NCI-H446 treated with DMSO at 0.1 percent for 48 hours (cell line): ENCODE results near the gene FAM219A.
"Not testable (repeated sequence)": the region's sequence is repeated elsewhere in the genome, so short reads cannot be mapped to it uniquely, and the experiment has no call there.

Experiments
- DNase-seq: peaks from one replicate; lab custom pipeline; 2025; lab: John Stamatoyannopoulos, UW

FAM219A gene

DNA sequence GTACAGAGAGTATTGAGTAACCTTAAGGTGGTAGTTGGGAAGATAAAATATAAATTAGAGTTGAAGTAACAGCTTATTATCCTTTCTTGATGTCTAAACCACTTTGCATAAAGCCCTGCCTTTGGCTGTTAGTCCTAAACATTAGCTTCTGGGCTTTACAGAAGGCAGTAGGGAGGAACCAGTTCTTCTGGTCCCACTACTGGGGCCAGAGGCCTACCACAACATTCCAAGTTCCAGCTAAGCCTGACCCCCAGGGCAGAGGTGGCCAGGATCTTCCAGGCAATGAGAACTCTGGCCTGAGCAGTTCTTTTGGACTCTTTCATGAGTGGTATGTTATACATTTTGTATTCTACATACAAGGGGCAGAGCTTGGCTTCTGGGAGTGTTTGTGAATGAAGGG is 26.3 kb upstream of the FAM219A start:
- DNase-seq = no peak

DNA sequence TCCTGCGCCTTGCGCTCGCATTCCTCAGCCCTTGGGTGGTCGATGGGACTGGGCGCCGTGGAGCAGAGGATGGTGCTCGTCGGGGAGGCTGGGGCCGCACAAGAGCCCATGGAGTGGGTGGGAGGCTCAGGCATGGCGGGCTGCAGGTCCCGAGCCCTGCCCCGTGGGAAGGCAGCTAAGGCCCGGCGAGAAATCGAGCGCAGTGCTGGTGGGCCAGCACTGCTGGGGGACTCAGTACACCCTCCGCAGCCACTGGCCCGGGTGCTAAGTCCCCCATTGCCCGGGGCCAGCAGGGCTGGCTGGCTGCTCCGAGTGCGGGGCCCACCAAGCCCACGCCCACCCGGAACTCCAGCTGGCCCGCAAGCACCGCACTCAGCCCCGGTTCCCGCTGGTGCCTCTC is 24.4 kb upstream of the FAM219A start:
- not testable (repeated sequence) for DNase-seq

DNA sequence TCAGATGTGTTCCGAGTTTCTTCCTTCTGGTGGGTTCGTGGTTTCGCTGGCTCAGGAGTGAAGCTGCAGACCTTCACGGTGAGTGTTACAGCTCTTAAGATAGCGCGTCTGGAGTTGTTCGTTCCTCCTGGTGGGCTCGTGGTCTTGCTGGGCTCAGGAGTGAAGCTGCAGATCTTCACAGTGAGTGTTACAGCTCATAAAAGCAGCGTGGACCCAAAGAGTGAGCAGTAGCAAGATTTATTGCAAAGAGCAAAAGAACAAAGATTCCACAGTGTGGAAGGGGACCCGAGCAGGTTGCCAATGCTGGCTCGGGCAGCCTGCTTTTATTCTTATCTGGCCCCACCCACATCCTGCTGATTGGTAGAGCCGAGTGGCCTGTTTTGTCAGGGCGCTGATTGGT is 23.2 kb upstream of the FAM219A start:
- DNase-seq = not testable (repeated sequence)

DNA sequence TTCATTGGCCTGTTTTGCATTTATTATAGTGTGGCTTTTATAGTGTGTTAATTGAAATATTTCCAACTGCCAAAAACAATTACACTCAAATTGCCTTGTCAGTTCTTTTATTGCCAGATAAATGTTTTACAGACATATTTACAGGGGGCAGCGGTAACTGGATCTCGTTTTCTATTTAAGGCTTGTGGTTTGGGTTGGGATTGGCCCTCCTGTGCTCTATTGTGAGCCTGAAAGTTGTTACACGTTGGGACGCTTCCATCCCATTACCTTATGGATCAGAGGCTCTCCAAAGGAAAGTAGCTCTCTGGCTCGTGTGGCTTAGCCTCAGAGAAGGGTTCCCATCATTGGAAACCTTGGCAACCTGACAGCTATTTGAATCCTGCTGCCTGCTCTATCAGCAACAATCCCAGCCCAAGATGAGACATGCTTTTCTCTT is 21.1 kb upstream of the FAM219A start:
- no peak for DNase-seq

DNA sequence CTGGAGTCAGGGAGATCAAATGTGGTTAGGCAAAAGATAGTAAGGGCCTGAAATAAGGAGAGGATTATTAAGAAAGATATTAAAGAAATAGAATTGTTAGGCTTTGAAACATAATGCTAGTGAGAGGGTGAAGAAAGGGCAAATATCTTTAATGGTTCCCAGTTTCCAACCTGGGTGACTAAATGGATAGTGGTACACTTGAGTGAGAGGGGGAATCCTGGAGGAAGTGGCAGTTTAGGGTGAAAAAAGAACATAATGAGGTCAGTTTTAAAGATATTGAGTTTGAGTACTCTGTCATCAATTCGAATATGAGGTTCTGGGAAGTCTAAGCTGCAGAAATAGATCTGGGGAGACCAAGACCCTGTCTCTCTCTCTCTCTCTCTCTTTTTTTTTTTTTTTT is 19.2 kb upstream of the FAM219A start:
- DNase-seq = no peak

DNA sequence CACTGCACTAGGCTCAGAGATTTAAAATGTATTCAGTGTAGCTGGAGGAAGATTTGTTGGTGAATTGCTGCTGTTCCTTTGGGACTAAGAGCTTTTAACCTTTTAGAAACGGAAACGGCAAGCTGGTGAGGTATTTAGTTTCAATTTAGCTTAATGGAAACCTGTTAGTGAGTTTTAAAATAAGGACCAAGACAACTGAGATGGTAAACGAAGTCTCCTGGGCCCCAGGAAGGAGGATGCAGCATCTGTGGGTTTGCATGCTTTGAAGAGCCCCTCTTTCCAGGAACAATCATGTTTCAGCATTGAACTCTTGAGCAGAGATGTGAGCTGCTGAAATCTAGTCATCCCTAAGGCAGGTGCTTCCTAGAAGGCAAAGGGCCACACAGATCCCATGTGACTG is 16.7 kb upstream of the FAM219A start:
- no peak for DNase-seq

DNA sequence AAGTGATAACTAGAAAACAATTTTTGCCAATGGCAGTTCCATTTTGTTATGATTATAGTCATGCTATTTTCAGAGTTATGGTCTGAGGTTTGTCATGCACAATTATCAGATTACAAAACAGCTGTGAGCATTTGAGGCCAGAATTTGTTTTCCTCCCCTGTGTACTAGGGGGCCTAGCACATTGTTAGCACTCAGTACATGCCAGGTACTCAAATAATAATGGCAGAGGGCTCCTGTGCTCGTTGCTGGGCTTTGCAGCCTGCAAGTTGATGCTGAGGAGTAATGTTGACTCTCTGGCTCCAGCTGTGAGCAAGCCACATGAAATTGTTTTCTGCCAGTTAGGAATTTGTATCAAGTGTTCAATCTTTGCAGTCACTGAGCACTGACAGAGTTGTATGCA is 7.1 kb upstream of the FAM219A start:
- DNase-seq = no peak

DNA sequence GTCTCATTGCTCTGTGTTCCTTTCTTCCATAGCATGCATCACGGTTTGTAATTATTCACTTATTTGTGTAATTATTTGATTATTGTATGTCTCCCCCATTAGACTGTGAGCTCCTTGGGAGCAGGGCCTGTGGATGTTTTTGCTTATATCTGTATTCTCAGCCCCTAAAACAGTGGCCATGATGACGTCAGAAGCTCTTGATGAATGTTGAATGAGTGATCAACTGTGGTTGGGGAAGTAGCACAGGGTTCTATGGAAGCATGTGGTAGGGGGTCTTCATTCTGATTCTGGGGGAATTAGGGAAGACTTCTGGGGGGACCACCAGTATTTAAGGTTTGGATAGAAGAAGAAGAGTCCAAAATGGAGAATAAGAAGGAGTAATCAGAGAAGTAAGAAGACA is 6.2 kb upstream of the FAM219A start:
- no peak for DNase-seq

DNA sequence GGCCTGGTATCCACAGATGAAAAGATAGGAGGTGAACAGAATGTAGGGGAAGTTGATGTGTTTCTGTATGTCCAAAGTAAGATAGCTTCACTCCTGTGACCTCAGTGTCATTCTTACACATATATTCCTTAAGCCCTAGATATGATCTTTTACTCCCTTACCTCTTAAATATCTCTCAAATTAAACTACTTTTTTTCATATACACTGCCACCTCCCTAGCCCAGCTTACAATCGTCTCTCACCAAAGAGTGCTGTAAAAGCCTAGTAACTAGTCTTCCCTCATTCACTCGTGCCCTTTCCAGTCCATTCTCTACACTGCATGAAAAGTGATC is 5.5 kb upstream of the FAM219A start:
- DNase-seq = no peak

DNA sequence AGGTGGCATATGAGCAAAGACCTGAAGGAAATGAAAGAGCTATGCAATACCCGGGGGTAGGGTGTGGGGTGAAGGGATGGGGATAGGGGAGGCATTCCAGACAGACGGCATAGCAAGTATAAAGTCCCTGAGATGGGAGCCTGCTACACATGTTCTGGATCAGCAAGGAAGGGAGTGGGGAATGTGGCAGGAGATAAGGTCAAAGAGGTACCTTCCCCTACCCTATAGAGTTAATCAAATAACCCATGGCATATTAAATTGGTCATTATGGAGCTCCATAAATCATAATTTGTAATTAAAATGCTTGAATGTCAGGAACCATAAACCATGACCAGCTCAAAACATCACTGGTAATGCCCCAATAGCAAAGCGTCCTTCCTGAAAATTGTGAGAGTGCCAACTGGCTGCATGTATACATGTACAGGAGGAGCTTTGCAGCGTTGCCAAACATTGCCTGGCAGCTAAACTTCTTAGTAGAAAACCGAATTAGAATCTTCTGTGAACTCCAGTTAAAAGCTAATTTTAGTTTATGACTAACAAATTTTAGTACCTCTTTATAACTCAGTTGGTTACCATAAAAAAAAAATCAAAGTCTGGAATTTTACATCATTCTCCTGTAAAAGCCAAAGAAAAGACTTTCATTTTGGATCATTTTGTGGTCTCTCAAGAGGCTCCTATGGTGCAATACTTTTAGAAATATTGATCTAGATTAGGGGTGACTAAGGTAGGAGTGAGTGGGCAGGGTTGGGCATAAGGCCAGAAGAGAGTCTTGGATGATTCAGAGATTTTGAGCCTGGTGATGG is 4.9 kb upstream of the FAM219A start:
- DNase-seq = peak; percentile 79

DNA sequence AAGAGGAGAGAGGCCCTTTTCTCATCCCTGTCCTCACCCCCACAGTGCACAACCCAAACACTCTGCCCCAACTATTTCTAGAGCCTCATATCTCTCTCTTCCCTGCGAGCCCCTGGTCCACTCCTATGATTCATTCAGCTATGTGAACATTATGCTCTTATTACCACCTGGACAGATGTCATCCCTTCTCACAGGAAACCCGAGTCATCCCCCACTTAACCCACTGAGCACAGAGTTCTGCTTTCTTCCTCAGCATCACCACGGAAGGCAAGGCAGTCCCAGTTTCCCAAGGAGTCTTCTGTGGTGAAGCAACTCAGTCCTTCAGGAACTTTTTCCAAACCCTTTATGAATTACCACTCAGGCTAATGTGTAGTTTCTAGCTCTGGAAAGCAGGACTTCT is 1.6 kb upstream of the FAM219A start:
- no peak for DNase-seq

DNA sequence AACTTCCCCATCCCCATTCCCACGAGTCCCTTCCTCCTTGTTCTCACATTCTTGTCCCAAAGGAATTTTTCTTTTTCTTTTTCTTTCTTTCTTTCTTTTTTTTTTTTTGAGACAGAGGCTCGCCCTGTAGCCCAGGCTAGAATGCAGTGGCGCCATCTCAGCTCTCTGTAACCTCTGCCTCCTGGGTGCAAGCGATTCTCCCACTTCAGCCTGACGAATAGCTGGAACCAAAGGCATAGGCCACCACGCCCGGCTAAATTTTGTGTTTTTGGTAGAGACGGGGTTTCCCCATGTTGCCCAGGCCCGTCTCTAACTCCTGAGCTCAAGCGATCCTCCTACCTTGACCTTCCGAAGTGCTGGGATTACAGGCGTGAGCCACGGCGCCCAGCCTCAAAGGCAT is 986 bp upstream of the FAM219A start:
- DNase-seq = no peak

DNA sequence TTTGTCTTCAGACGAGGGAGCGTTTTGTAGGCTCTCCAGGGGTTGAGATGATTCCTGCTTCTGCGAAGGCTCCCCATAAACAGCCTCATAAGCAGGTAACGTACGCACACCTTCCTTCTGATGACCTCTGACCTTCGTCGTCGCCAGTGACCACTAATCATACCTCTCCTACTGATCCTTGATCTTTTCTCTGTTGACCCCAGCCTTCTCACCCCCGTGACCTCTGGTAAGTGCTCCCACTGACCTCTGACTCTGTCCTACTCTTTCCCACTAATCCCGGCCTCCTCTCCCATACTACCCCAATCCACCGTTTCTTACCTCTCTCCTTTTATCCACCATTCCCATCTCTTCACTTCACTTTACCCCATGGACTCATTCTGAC is 580 bp upstream of the FAM219A start:
- no peak for DNase-seq

DNA sequence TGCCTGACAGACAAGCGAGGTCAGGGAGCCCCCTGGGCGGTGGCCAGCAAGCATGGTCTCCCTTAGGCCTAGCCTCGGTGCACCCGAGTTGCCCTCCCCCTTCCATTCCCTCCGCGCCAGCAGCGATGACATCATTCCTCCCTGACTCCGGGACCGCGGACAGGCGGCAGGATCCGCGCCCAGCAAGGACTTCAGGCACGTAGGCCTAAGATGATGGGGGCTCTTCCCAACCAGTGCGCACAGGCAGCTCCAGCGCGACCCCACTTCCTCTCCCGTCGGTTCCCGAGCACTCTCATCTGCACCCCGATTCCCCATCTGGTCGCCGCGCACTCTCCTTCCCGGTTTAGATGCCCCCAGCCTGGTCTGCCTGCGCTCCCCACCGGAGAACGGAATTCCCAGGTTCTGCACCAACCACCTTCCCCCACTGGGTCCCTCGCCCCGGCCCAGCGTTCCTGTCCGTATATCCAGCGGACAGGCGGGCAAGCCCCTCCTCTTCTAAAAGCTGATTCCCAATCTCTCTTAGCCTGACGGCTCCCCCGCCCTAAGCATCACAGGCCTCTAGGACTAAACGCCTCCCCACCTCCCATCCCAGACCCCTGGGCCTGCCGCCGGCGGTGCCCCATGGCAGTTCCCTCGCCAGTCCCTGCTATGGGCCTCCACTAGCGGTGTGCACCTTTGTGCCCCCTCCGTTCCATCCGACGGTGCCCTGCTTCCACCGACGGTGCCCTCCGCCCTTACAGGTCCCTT is 931 bp downstream of the FAM219A start:
- peak; percentile 65 for DNase-seq

DNA sequence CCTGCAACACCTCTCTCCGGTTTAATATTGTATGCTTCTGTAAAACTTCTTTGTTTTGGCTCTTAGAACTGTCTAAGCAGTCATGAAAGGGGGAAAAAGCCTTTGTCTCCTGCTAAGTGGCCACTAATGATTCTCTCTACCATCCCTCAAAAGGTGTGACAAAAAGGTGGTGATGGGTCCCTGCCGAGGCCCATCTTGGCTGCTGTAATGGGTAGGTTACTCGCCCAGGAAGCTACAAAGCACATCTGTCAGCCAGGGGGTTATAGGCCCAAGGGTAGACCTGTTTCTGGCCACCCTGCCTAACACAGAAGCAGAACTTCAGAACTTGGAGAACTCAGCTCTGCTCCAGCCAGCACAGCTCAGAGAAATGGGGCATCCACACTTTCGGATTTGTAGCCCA is 1.6 kb downstream of the FAM219A start:
- DNase-seq = no peak

DNA sequence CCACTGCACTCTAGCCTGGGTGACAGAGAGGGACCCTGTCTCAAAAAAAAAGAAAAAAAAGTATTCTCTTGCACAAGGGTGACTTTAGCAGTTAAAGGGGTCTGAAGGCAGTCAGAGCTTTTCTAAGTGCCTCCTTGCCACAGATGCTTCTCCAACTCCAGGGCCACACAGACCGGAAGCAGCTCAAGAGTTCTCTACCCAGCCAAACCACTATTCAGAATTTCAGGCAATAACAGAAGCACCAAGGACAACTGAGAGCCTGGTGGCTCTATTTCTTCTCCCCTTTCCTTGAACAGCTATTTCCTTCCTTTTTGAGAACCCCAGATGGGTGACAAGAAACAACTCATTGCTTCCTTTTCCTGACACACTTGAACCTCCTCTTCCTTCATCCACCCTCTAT is 2.2 kb downstream of the FAM219A start:
- no peak for DNase-seq

DNA sequence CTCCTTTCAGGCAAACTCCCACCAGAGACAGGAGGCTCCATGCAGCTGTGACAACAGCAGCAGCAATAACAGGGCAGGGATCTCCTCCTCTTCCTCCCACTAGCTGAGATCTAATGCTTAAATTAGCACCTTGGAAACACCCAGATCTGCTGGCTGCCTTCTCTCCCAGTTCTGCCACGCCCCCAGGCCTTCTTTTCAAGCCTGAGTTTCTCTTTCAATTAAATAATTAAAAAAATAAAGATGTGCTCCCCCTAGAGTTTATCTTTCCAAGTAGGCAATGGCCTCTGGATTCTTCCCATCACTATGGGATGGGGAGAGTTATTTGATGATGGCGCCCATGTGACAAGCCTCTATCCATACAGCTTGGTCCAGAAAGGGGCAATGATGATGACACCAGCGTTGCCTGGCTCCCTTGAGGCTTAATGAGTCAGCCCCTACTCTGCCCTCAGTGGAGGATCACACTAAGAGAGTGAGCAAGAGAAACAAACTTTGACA is 3.8 kb downstream of the FAM219A start:
- DNase-seq = peak; percentile 24

DNA sequence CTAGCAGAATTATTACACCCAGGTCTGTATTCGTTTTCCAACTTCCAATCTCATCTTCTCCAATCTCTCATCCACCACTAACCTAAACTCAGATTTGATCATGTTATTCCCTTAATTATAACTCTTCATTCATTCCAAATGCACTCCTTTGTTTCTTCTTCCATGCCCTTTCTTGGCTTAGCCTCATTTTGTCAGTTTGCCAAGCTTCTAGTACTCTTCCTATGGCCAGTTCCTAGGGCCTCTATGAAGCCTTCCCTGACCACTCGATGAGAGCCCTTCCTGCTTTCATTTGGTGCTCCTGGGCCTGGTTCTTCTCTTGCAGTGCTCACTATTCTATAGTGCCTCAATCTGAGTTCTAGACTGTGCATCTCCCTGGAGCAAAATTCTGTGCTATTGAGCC is 5.8 kb downstream of the FAM219A start:
- no peak for DNase-seq

DNA sequence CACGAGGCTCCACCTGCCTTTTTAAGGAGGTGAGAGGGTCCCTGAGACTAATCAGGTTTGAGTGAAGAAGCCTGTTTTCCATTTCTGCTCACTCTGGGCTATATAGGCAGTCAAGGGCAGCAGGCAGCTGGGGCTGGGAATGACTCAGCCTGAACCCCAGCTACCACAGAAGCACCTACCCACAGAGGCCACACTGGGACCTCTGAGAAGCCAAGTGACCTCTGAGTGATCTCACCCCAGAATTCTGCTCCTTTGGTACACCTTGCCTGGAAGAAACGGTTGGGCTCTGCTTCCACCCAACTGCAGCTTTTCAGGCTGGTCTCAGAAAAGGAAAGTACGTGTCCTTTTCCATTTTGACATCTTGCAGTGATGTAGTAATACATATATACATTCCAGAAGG is 6.8 kb downstream of the FAM219A start:
- DNase-seq = no peak

DNA sequence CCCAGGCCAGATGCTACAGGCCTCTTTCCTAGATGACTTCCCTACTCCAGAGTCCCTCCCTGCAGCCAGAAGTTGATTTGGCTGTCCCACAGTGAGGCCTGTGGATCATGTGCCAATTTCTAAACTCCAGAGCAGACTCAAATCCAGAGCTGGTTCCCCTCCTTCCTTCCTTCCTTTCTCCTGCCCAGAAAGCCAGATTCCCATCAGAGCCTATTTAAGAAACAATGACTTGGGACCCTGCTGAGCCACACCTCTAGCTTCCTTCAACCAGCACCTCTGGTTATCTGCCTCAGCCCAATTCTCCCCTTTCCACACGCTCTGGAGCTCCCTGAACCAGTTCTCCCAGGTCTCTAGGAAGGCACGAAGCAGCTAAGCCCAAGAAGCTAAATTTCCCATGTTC is 7.2 kb downstream of the FAM219A start:
- no peak for DNase-seq

DNA sequence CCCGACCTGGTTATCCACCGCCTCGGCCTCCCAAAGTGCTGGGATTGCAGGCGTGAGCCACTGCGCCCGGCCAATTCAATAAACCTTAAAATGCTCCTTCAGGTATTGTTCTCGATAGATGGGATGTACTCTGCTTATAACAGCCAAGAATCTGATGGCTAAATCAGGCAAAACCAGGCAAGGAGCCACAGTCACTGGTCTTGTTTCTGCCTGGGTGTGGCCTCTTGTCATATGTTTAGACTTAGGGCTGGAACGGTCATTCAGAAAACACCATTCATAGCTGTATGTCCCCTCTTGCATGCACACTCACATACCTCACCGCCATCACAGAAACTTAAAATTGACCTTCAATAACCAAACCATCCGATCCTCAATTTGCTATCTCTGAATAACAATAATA is 7.7 kb downstream of the FAM219A start:
- DNase-seq = no peak

DNA sequence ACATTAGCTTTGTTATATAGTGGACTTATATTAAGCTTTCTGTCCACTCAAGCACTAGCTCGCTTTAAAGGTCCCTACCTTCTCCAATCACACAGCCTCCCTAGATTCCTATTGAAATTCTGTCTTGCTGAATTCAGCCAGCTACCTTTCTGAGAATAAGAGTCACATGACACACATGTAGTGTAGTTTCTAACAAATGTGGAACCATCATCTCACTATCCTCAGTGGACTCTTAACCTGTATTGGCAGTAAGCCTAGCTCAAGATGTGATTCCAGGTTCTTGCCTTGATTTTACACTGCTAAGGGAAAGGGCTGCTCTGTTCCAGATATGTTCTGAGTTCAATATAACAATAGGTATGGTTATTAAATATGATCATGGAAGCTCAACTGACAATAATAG is 11.4 kb downstream of the FAM219A start:
- DNase-seq = no peak

DNA sequence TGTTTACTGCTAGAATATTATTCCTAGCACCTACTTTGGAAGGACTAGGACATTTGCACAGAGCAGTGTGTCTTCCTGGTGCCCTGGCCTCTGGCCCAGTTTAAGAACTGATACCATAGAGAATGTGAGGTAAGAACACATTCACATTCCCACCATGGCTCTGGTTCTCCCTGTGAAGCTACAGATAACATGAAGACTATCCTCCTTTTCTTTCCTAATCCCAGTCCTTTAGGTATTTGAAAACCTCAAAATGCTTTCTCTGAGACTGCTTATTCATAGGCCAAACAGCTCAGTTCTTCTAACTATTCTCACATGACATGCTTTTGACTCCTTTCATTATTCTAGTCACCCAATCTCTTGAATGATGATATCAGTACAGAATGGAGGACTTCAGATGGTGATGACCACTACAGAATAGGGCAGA is 11.9 kb downstream of the FAM219A start:
- no peak for DNase-seq

DNA sequence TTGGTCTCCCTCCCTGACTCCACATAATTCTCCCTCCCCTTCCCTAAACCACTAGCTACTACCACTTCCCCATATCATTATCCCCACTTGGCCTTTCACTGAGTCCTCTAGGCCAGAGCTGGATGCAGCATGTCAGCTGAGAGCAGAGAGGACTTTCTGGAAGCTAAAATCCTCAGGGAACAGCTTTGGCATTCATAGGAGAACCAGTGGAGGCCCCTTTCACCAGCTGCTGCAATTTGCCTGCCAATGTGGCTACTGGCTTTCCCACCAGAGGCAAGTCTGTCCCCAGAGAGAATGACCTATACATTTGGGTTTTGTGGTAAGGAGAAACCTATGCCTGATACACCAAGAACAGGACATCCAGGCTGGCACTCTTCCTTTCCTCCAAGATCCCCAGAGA is 14.4 kb downstream of the FAM219A start:
- DNase-seq = peak; percentile 37
